ENCODE measurements around the gene PHF3.

DNA sequence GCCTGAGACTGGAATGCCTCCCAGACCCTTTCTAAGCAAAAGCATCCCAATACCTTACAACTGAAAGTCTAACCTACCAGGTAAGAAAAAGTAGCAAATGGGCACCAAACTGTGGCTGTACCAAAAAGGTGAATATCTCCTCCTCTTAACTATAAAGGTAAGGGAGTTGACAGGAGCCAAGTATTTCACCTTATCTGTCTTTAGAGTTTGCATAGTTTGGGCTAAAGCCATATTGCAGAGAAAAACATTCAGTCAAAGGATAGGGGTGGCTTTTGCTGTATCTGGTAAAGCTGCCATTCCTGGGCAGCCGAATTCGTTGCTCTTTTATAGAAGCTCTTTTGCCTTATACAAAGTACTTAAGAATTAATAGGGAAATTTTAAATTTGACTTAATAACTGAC lies 38.1 kb downstream of the PHF3 start:
- TF ChIP-seq POLR2AphosphoS5 (IDR thresholded peaks at IDR 0.05; ENCODE audit: low read depth, low read length) (no peak), SIN3A (IDR thresholded peaks at IDR 0.05; ENCODE audit: borderline replicate concordance, insufficient read depth, low read length) (no peak)
- TF ChIP-seq, protein P1, sequence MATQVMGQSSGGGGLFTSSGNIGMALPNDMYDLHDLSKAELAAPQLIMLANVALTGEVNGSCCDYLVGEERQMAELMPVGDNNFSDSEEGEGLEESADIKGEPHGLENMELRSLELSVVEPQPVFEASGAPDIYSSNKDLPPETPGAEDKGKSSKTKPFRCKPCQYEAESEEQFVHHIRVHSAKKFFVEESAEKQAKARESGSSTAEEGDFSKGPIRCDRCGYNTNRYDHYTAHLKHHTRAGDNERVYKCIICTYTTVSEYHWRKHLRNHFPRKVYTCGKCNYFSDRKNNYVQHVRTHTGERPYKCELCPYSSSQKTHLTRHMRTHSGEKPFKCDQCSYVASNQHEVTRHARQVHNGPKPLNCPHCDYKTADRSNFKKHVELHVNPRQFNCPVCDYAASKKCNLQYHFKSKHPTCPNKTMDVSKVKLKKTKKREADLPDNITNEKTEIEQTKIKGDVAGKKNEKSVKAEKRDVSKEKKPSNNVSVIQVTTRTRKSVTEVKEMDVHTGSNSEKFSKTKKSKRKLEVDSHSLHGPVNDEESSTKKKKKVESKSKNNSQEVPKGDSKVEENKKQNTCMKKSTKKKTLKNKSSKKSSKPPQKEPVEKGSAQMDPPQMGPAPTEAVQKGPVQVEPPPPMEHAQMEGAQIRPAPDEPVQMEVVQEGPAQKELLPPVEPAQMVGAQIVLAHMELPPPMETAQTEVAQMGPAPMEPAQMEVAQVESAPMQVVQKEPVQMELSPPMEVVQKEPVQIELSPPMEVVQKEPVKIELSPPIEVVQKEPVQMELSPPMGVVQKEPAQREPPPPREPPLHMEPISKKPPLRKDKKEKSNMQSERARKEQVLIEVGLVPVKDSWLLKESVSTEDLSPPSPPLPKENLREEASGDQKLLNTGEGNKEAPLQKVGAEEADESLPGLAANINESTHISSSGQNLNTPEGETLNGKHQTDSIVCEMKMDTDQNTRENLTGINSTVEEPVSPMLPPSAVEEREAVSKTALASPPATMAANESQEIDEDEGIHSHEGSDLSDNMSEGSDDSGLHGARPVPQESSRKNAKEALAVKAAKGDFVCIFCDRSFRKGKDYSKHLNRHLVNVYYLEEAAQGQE (IDR thresholded peaks at IDR 0.05; ENCODE audit: insufficient read depth in 1 of 2, low read depth in 2 of 2, low read length in 2 of 2): no peak
